SH-SY5Y (cell line): ENCODE measurements around the gene MMS19.

Source experiments
- GATA2 ChIP-seq: IDR thresholded peaks from 2 replicates; pipeline ENCODE4 v1.6.1; 2011; ENCODE audit warnings: mild to moderate bottlenecking, low read depth, low read length
- GATA3 ChIP-seq: IDR thresholded peaks from 2 replicates; pipeline ENCODE4 v1.6.1; 2011; ENCODE audit warnings: low read depth, mild to moderate bottlenecking, low read length, moderate library complexity

- TF ChIP-seq GATA2 (no peak), GATA3 (no peak)
These were observed 8.2 kb upstream of the MMS19 start for GRCh38 chr10:97506199-97506991.
